Effector memory CD4-positive, alpha-beta T cell (primary cell): ENCODE results near the gene SCN10A.

Source experiments
- DNase-seq, 3 donors: peaks; one replicate each; pipeline ENCODE4 v3.0.0-alpha.2; 2020
- H3K27ac ChIP-seq: 2 replicates; pipeline ENCODE4 v1.7.0; 2013; ENCODE audit warnings: mild to moderate bottlenecking, low read length, moderate library complexity; ENCODE audit not compliant: insufficient read depth, poor library complexity, severe bottlenecking
- H3K27me3 ChIP-seq: replicated peaks from 2 replicates; pipeline ENCODE4 v1.7.0; 2013; ENCODE audit warnings: mild to moderate bottlenecking, low read length; ENCODE audit not compliant: insufficient read depth, control insufficient read depth, poor library complexity, severe bottlenecking
- H3K36me3 ChIP-seq: 2 replicates; pipeline ENCODE4 v1.7.0; 2013; ENCODE audit warnings: mild to moderate bottlenecking, low read length, moderate library complexity; ENCODE audit not compliant: control insufficient read depth, insufficient read depth
- H3K4me1 ChIP-seq: 2 replicates; pipeline ENCODE4 v1.7.0; 2013; ENCODE audit warnings: low read length, mild to moderate bottlenecking; ENCODE audit not compliant: control insufficient read depth, insufficient read depth, poor library complexity, severe bottlenecking
- H3K4me3 ChIP-seq: 2 replicates; pipeline ENCODE4 v1.7.0; 2013; ENCODE audit warnings: low read length, low read depth, mild to moderate bottlenecking; ENCODE audit not compliant: insufficient read depth, poor library complexity, severe bottlenecking
- H3K9me3 ChIP-seq: 2 replicates; pipeline ENCODE4 v1.7.0; 2013; ENCODE audit warnings: mild to moderate bottlenecking, low read length, moderate library complexity; ENCODE audit not compliant: control insufficient read depth

SCN10A gene

DNA sequence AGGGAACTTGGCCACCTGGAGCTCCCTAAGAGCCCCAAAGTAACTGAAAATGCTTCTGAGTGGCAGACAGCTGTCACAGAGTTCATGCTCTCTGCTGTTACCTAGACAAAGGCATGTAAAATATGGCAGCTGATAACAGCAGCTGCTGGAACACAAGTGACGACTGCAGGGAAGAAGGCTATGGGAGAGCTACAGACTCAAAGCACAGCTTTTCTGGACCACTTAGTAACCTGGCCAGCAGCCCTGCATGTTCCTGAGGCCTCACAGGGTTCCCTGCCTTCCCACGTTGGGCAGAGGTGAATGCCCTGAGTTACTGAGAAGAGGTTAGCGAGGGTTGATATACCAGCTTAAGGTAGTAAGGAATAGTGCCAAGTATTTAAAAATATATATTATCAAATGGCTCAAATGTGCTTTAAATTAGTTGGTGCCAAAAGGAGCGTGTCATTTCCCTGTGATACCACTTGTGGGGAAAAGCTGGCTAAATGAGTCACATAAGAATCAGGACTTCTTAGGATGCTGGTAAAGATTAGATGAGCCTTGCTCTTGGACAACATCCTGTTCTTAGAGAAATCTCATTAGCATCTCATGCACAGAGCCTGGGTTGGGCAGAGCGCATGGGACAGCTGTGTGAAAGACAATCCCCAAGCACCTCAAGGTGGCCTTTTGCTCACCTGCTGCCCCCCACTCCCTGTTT is 90.1 kb downstream of the SCN10A start:
- H3K4me3 ChIP-seq, result no peak overlapping the region
- H3K36me3 ChIP-seq, result no peaks in the 10 kb centered on the region
- H3K27me3 ChIP-seq, result no peaks in the 10 kb centered on the region
- H3K27ac ChIP-seq, result no peak overlapping the region
- no peaks in the 10 kb centered on the region for H3K4me1 ChIP-seq
- H3K9me3 ChIP-seq, result no peaks in the 10 kb centered on the region
- no peak for DNase-seq

DNA sequence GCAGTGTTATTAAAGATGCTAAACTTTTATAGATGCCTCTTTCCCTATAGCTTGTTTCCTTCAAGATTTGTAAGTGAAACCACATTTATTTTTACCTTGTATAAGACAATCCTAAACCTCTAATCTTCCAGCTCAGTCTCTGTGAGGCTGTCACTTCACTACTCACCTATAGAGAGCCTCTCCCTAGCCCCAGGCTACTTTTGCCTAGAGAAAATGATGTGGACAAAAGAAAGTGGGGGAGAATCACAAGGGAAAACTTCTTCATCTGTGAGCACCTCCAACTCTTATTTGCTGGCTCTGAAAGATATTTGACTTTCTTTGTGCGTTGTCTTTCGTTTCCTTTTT is 91.7 kb downstream of the SCN10A start:
- H3K36me3 ChIP-seq, result no peaks in the 10 kb centered on the region
- H3K9me3 ChIP-seq, result no peaks in the 10 kb centered on the region
- no peaks in the 10 kb centered on the region for H3K27me3 ChIP-seq
- no peaks in the 10 kb centered on the region for H3K4me1 ChIP-seq
- no peak for DNase-seq
- H3K4me3 ChIP-seq, result no peak overlapping the region
- no peak overlapping the region for H3K27ac ChIP-seq

DNA sequence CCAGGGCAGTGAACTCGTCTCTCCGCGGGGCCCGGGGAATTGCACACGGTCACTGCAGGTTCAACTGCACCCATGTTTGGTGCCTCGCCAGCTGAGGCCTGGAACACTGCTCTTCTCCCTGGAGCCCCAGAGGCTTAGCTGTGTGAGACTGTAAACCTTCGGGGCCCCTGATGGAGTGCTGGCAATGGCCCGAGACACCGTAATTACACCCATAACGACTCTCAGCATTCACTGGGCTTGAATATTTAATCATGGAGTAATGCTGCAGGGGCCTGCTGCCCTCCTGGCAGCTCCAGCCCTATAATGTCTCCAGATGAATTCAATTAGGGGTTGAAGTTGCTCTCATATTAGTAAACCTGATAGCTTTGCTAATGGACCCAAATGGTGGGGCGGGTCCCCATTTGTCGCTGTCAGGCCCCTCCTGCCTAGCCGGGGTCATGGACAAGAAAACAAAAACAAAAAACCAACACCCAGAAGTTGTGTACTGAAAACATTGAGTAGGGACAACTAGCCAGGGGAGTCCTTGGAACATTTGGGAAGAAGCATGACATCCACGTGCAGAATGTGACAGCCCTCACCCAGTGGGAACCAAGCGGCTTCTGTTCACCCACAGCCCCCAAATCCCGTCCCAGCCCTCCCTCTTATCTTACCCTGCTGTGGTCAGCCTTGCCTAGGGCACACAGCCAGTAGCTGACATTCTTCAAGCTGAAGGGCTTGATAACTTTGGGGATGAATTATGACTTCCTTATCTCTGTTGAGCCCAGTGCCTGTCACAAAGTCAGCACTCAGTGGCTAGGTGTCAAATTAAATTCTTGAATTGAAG is 92.2 kb downstream of the SCN10A start:
- no peak for DNase-seq
- Histone ChIP-seq H3K27ac (no peak overlapping the region), H3K36me3 (no peaks in the 10 kb centered on the region), H3K4me3 (no peak overlapping the region), H3K27me3 (no peaks in the 10 kb centered on the region), H3K4me1 (peaks cover 2% of the 10 kb centered on the region), H3K9me3 (no peaks in the 10 kb centered on the region)

DNA sequence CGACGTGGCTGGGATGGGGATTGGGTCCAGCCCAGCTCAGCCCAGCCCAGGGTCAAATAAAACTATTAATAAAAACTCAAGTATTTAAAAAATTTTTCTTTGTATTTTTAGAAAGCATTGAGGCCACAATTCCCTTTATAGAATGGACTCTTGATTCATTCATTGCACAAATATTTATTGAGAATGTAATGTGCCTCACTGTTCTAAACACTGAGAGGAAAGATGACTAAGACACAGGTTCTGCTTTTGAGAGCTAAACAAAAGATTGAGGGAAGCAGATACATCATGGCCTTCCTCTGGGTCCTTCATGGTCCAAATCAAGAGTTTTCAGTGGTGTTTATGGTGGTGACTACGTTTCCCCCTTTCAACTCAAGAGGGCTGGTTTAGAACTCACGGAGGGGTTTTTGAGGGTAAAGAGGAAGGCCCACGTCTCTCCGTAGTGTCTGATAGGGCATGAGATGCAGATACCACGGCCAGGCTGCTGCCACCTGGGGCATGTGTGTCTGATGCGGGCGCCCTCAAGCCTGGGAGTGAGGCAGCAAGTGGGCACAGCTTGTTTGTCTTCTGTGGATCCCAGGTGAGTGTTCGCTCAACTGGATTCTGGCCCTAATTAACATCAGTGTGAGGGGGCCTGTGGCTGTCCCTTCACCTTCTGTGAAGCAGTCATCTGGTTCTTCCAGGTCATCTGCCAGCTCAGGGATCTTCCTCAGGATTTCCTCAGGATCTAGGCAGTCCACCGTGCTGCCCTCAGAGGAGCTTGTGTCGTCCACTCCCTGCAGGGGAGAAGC is 93.0 kb downstream of the SCN10A start:
- H3K27me3 ChIP-seq, result no peaks in the 10 kb centered on the region
- DNase-seq, result no peak
- no peaks in the 10 kb centered on the region for H3K36me3 ChIP-seq
- peaks cover 2% of the 10 kb centered on the region for H3K4me1 ChIP-seq
- no peak overlapping the region for H3K4me3 ChIP-seq
- H3K27ac ChIP-seq, result no peak overlapping the region
- no peaks in the 10 kb centered on the region for H3K9me3 ChIP-seq

DNA sequence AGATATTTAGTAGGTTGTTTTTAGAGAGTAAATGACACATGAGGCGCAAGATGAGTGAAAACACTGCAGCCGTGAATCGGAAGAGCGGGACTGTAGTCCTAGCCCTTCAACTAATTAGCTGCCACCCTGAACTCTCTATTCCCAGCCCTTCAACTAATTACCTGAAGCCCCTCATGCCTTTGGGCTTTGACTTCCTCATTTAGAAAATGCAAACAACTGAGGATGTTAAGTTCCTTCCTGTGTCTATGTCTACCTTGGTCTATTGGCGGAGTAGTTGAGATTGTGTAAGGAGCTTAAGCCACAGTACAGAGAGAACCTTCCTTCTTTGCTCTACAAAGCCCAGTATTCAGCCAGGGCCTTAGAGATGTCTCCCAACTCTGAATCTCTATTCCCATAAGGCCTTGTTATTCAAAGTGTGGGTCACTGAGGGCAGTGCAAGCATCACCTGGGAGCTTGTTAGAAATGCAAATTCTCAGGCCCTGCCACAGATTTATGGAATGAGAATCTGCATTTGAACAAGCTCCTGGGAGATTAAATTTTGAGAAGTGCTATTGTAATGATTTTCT is 94.7 kb downstream of the SCN10A start:
- Histone ChIP-seq H3K4me1 (peaks cover 2% of the 10 kb centered on the region), H3K27ac (no peak overlapping the region), H3K4me3 (no peak overlapping the region), H3K36me3 (no peaks in the 10 kb centered on the region), H3K9me3 (no peaks in the 10 kb centered on the region), H3K27me3 (no peaks in the 10 kb centered on the region)
- no peak for DNase-seq

DNA sequence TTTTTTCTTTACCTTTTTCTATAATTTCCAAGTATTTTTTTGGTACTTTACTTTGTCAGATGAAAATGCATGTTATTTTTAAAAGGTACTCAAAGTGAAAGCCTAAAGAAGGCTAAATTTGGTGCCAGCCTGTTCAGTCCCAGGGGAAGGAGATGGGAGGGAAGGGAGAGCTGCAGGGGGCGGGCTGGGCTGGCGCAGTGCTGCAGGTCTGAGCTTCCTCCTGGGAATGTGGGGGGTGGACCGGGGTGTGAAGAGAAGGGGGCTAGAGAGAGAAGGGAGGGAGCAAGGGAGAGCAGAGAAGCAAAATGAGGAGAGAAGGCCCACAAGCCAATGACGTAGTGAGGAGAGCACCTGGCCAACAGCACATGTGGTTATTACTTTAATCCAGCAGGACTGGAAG is 95.6 kb downstream of the SCN10A start:
- no peaks in the 10 kb centered on the region for H3K36me3 ChIP-seq
- no peak overlapping the region for H3K4me3 ChIP-seq
- H3K9me3 ChIP-seq, result no peaks in the 10 kb centered on the region
- no peak overlapping the region for H3K27ac ChIP-seq
- DNase-seq, result no peak
- no peaks in the 10 kb centered on the region for H3K27me3 ChIP-seq
- peaks cover 2% of the 10 kb centered on the region for H3K4me1 ChIP-seq

DNA sequence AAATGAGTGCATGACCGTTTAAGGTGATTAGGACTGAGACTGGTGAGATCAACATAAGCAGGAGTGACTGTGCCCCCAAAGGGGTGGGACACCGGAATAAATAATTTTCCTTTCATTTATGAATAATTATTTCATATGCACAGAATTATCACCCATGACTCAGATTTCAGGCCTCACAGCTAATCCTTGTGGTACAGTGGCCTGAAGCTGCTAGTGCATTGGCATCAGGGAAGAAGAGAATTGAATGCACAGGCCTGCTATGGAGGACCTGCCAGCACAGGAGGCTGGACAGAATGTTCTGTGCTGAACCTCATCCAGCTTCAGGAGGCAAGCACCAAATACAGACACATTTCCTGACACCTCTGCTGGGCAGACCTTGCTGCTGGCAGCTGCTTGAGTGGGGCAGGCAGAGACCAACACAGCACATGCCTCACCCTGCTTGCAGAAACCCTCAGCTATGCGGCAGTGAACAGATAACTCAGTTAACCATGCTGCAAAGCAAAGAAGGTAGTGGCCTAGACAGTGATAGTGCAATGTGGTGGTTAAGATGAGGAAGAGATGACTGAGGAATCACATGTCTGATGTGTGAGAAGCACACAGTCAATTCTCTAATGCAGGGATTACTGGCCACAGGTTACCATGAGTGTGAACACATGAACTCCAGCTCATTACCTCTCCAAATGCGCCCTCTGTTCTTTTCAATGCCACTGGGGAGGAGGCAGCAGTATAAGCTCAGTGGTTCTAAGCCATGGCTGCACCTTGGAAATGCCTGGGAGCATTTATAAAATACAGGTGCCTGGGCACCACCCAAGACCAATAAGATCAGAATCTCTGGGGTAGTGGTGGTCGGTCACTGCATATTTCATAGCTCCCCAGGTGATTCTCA is 98.4 kb downstream of the SCN10A start:
- no peak for DNase-seq
- H3K4me3 ChIP-seq, result no peak overlapping the region
- no peaks in the 10 kb centered on the region for H3K36me3 ChIP-seq
- H3K9me3 ChIP-seq, result no peaks in the 10 kb centered on the region
- H3K27ac ChIP-seq, result no peak overlapping the region
- peaks cover 4% of the 10 kb centered on the region for H3K27me3 ChIP-seq
- peaks cover 2% of the 10 kb centered on the region for H3K4me1 ChIP-seq

DNA sequence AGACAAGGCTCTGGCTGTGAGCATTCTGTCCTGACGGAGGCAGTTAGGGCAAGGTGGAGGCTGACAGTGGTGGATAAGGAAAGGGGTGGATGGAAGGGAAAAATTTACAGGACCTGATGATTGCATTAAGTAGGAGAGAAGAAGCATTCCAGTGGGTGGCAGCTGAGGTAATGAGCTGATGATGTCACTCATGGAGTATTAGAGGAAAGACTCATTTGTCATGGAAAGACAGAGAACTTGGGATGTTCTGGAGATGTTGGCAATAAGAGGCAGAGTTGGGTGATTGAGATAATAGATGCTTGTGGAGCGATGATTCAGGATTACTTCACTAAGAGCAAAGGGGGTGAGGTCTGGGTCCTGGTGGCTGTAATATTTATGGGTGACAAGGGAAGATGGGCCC is 102.9 kb downstream of the SCN10A start:
- Histone ChIP-seq H3K27me3 (peaks cover 4% of the 10 kb centered on the region), H3K27ac (no peak overlapping the region), H3K36me3 (no peaks in the 10 kb centered on the region), H3K9me3 (no peaks in the 10 kb centered on the region), H3K4me1 (no peaks in the 10 kb centered on the region), H3K4me3 (no peak overlapping the region)
- DNase-seq, result no peak

DNA sequence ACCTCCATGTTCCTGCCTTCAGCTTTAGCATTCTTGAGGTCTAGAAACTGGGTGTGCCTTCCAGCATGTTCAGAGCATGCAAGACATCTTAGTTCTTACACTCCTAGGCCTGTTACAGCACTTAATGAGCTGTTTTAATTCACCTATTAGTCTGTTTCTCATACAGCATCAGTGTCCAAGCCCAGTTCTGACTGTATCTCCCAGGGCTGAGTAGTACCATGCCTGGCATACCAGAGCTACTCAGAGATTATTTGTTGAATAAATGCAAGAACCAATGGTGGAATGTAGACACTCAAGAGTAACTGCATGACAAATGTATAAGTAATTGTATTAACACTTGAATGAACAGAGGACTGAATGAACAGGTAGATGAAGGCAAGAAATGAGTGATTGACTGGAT is 104.7 kb downstream of the SCN10A start:
- H3K27ac ChIP-seq, result no peak overlapping the region
- peaks cover 7% of the 10 kb centered on the region for H3K27me3 ChIP-seq
- H3K4me1 ChIP-seq, result no peaks in the 10 kb centered on the region
- no peaks in the 10 kb centered on the region for H3K36me3 ChIP-seq
- no peaks in the 10 kb centered on the region for H3K9me3 ChIP-seq
- no peak overlapping the region for H3K4me3 ChIP-seq
- DNase-seq, result no peak
